ENCODE results near the gene MGAT5.

The MGAT5 gene

GRCh38 chr2:134253804-134254203 is at the start of gene MGAT5:
Gene MGAT5, plus strand, starts transcription at chr2:134254072. Its CDS starts 332 bp downstream, at chr2:134254404.
- DNase-seq: no peak

- no peak for DNase-seq
Observed at GRCh38 chr2:134205087-134205486, 48.8 kb upstream of the MGAT5 start.

- no peak for DNase-seq
Observed at GRCh38 chr2:134206031-134206430, 47.8 kb upstream of the MGAT5 start.

GRCh38 chr2:134206573-134206972 is 47.3 kb upstream of the MGAT5 start:
- no peak for DNase-seq

GRCh38 chr2:134207589-134208209 is 46.2 kb upstream of the MGAT5 start:
- DNase-seq: peak; percentile 60

- no peak for DNase-seq
Observed at GRCh38 chr2:134208825-134209224, 45.0 kb upstream of the MGAT5 start.

- no peak for DNase-seq
Observed at GRCh38 chr2:134212746-134213145, 41.1 kb upstream of the MGAT5 start.

- DNase-seq: no peak
Observed at GRCh38 chr2:134216152-134216829, 37.6 kb upstream of the MGAT5 start.

GRCh38 chr2:134217351-134217750 is 36.5 kb upstream of the MGAT5 start:
- DNase-seq: peak; percentile 13

- DNase-seq: peak; percentile 38
Observed at GRCh38 chr2:134217924-134218323, 35.9 kb upstream of the MGAT5 start.

GRCh38 chr2:134218414-134218813 is 35.5 kb upstream of the MGAT5 start:
- DNase-seq: peak; percentile 22

- no peak for DNase-seq
Observed at GRCh38 chr2:134218930-134219658, 34.8 kb upstream of the MGAT5 start.

GRCh38 chr2:134220344-134220974 is 33.4 kb upstream of the MGAT5 start:
- DNase-seq: no peak

GRCh38 chr2:134224005-134224404 is 29.9 kb upstream of the MGAT5 start:
- DNase-seq: no peak

GRCh38 chr2:134225173-134225572 is 28.7 kb upstream of the MGAT5 start:
- DNase-seq: no peak

GRCh38 chr2:134225841-134226240 is 28.0 kb upstream of the MGAT5 start:
- DNase-seq: no peak

GRCh38 chr2:134226601-134227000 is 27.3 kb upstream of the MGAT5 start:
- no peak for DNase-seq

GRCh38 chr2:134227666-134228065 is 26.2 kb upstream of the MGAT5 start:
- no peak for DNase-seq

- no peak for DNase-seq
Observed at GRCh38 chr2:134228493-134228903, 25.4 kb upstream of the MGAT5 start.

GRCh38 chr2:134229540-134229939 is 24.3 kb upstream of the MGAT5 start:
- DNase-seq: no peak

GRCh38 chr2:134230885-134231284 is 23.0 kb upstream of the MGAT5 start:
- no peak for DNase-seq

GRCh38 chr2:134231301-134231964 is 22.4 kb upstream of the MGAT5 start:
- no peak for DNase-seq

GRCh38 chr2:134231965-134232340 is 21.9 kb upstream of the MGAT5 start:
- no peak for DNase-seq

Measured in stimulated activated naive CD4-positive, alpha-beta T cell treated with Interleukin-2 at 50 U/mL for 16 hours (primary cell).